Measurements from ENCODE around the gene ZNF787. TPM values are rescaled to one million over a fixed set of nuclear protein-coding genes. Genes with fewer than 3 reads are reported as not detected.
A peak's percentile ranks its signal among the peaks of the same experiment; 100 is the strongest.

The ZNF787 gene
- total RNA-seq, 1 experiment from 2014 or later: 4.4 TPM

GRCh38 chr19:56144376-56144775 lies 23.3 kb upstream of the ZNF787 start:
- no peak for DNase-seq (ENCODE audit: low read depth)

- DNase-seq (ENCODE audit: low read depth): no peak
Observed at GRCh38 chr19:56142897-56143434, 21.9 kb upstream of the ZNF787 start.

GRCh38 chr19:56142087-56142787 lies 21.1 kb upstream of the ZNF787 start:
- no peak for DNase-seq (ENCODE audit: low read depth)

GRCh38 chr19:56141417-56141993 lies 20.4 kb upstream of the ZNF787 start:
- DNase-seq (ENCODE audit: low read depth): no peak

GRCh38 chr19:56140583-56141416 lies 19.7 kb upstream of the ZNF787 start, which contains the start of gene ZNF444:
TSS of gene ZNF444 (plus strand) at chr19:56141287. CDS start at chr19:56146912, 5,625 bp downstream.
- peak; percentile 99 for DNase-seq (ENCODE audit: low read depth)

GRCh38 chr19:56139847-56140582 lies 18.9 kb upstream of the ZNF787 start:
- DNase-seq (ENCODE audit: low read depth): peak; percentile 17

DNA sequence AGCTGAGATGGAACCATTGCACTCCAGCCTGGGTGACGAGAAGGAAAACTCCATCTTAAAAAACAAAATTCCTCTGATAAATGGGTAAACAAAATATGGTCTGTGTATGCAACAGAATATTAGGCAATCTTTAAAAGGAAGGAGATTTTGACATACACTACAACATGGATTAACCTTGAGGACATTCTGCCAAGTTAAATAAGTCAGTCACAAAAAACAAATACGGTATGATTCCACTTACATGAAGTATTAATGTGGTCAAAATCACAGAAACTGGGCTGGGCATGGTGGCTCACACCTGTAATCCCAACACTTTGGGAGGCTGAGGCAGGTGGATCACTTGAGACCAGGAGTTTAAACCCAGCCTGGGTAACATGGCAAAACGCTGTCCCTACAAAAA lies 17.0 kb upstream of the ZNF787 start:
- no peak for DNase-seq (ENCODE audit: low read depth)

DNA sequence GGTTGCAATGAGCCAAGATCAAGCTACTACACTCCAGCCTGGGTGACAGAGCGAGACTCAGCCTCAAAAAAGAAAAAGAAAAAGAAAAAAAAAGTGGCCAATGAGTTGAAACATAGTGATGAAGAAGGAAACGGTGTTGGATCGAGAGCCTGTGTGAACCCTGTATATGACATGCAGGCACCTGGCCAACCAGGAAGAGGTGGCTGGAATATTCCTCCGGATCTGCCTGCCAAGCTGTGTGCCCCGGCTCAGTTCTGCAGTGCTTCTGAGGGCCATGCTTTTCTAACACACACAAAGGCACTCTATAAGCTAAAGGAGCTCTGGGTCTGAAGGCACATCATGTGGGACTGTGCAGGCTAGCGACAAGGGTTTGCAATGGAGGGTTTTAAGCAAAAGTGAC lies 16.3 kb upstream of the ZNF787 start:
- DNase-seq (ENCODE audit: low read depth): no peak

- no peak for DNase-seq (ENCODE audit: low read depth)
Observed at GRCh38 chr19:56136362-56136761, 15.3 kb upstream of the ZNF787 start.

DNA sequence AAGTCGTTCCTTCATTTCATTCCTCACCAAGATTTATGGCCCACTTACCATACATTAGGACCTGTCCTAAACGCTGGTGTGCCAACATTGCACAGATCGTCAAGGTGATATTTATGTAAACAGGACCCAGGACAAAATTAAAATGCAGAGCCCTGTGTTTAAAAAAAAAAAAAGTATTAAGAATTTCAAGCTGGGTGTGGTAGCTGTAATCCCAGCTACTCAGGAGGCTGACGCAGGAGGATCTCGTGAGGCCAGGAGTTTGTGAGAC lies 13.5 kb upstream of the ZNF787 start:
- no peak for DNase-seq (ENCODE audit: low read depth)

DNA sequence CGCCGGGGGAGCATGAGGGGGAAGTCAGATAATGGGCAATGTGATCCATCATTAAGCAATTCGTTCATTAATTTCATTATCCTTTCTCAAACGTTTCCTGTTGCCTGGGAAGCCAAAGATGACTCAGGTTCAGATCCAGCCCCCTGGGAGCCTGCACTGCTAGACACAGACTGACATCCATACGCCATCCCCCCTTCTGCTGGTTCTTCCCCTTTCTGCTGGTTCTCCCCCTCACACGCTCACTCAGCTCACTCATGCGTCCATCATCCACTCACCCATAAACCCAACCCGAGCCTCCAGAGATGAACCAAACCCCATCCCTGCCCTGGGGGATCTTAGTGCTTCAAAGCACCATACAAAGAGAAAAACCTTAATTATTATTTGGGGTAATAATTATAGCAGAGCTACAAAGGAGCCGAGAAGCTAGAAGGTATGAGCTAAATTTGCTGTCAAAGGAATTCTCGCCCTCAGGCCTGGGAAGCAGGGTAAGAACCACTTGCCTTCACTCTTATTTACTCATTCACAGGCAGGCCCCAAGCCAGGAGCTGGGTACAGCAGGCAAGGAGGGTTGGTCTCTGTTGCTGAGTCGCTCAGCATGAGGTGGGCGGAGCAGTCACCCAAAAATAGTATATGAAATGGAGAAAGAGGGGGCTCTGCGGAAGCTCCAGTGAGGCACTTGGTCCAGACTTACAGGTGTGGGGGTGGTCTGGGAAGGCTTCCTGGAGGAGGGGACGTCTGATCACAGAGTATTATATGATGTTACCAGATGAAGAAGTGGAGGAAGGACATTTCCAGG lies 13.0 kb upstream of the ZNF787 start:
- DNase-seq (ENCODE audit: low read depth): peak; percentile 20

- no peak for DNase-seq (ENCODE audit: low read depth)
Observed at GRCh38 chr19:56132316-56132822, 11.3 kb upstream of the ZNF787 start.

- DNase-seq (ENCODE audit: low read depth): no peak
Observed at GRCh38 chr19:56131651-56132050, 10.6 kb upstream of the ZNF787 start.

GRCh38 chr19:56130006-56130405 lies 8.9 kb upstream of the ZNF787 start:
- DNase-seq (ENCODE audit: low read depth): no peak

DNA sequence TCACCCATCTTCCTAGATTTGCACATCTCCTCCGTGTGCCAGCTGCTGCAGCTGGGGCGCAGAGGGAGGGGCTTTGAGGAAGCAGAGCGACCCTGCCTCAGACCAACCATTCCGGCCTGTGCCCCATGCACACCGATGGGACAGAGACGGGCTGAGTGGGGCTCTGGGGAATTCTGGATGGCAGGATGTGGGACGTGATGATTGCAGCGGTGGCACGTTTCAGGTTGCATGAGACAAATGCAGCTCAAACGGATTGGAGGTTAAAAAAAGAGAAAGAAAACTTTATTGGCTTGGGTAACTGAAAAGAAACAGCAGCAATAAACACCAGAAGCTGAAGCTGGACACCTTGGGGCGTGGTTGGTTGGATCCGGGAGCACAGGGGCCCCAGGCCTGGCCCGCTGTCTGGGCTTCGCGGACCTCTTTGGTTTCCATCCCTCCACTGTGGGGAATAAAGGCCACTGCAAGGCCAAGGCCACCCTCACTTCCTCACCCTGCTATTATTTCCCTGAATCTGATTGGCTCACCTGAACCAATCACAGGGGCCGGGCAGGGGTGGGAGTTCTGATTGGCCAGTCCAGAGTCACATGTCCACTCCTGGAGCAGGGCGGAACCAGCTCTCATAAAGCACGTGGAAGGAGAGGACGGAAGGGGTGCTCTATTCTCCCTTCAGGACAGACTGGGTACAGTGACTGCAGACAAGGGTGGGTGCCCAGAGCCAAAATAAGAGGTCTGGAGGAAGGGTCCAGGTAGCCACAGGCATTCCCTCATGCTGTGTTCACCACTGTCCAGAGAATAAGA lies 6.1 kb upstream of the ZNF787 start:
- no peak for DNase-seq (ENCODE audit: low read depth)

DNA sequence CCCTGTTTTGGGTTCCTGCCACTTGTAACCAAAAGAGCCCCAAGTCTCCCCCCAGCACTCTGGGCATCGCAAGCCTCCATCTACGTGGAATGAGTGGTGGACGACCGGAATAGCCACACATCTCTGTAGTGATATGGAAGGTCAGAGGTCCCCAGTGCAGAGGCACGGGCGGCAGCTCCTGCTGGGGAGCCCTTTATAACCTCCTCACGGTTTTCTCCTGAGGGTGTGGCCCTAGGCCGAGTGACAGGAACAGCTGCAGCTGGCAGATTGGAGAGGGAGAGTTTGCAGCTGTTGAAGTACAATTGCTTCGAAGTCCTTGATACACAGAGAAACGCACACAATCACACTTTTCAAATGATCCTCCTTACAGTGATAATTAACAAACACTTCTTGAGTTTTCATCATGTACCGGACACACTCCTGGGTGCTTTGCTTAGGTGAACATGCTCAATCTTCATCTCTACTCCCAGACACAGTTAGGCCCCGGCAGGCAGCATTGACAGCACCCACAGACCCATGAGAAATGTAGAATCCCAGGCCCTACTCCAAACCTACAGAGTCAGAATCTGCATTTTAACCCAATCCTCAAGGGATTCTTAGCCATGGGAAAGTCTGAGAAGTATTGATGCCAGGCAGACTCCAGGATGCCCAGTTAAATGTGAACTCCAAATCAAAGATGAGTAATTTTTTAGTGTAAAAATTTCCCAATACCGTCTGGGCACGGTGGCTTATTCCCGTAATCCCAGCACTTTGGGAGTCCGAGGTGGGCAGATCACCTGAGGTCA lies 4.9 kb upstream of the ZNF787 start:
- DNase-seq (ENCODE audit: low read depth): no peak

- no peak for DNase-seq (ENCODE audit: low read depth)
Observed at GRCh38 chr19:56124578-56124977, 3.5 kb upstream of the ZNF787 start.

GRCh38 chr19:56123266-56123891 lies 2.3 kb upstream of the ZNF787 start:
- DNase-seq (ENCODE audit: low read depth): no peak
